OCI-LY1 (cell line): Measurements from ENCODE around the gene TFG.
A peak's percentile ranks its signal among the peaks of the same experiment; 100 is the strongest.

Experiments
- CTCF ChIP-seq: fragments of 200-600 bp; sonication (generic), shearing (Covaris generic); IDR thresholded peaks from 2 replicates; pipeline ENCODE4 v1.5.1; 2017; ENCODE audit warnings: mild to moderate bottlenecking, antibody characterized with exemption, low read length, moderate library complexity, mixed read lengths
- EZH2 ChIP-seq: fragments of 200-600 bp; sonication (generic), shearing (Covaris generic); IDR thresholded peaks from 2 replicates; pipeline ENCODE4 v1.8.0; 2017; ENCODE audit warnings: borderline replicate concordance, mixed run types, mild to moderate bottlenecking, antibody characterized with exemption, low read length, moderate library complexity, mixed read lengths

DNA sequence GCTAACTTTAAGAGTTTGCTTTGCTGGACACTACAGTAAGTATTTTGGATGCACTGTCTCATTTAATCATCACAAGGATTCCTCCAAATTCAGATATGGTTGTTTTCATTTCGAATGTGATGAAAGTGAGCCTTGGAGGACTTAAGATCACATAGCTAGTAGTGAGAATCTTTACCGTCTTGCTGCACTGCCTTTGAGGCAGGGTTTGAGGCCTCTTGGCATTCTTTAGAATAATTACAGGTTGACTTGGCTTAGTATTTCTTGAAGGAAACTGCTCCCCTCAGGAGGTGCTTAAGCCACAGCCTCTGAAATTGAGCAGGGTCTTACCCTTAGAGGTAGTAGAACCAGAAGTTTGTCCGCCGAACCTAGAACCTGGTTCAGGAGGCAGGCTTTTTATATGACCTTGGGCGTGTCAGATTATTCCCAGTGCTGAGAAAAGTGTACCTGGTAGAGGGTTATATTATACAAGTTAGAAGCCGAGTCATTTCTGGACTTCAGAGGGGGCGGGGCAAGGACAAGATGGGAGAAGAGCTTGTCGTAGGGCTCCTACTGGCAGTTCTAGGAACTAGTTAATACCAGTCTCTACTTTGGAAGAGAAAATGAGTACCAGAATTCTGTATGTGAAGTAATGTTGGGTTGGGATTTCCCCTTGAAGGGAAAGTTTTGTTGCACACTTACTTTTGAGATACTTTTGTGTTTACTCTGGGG is 1.1 kb downstream of the TFG start:
- TF ChIP-seq CTCF (peak; percentile 23; the same call in 1 of the 2 replicates), EZH2 (no peak)
